Immature natural killer cell (primary cell): Measurements from ENCODE around the gene PABPC1L2B. TPM values are rescaled to one million over a fixed set of nuclear protein-coding genes. Genes with fewer than 3 reads are reported as not detected.
"Not testable (repeated sequence)": the region's sequence is repeated elsewhere in the genome, so short reads cannot be mapped to it uniquely, and the experiment has no call there.

Experiments
- DNase-seq, 3 donors: peaks; one replicate each; pipeline ENCODE4 v3.0.0; 2022; ENCODE audit warnings: mixed read lengths in 1 of 3
- H3K27ac Mint-ChIP-seq, 6 donors: one replicate each; pipeline ENCODE4 v1.8.0; 2020; ENCODE audit warnings: mixed read lengths in 6 of 6, mild to moderate bottlenecking in 5 of 6, inconsistent platforms in 4 of 6, moderate library complexity in 3 of 6
- H3K27me3 Mint-ChIP-seq, 3 donors: one replicate each; pipeline ENCODE4 v1.8.0; 2020 to 2021; ENCODE audit warnings: low read depth in 3 of 3, mild to moderate bottlenecking in 3 of 3, mixed read lengths in 3 of 3, moderate library complexity in 3 of 3, inconsistent platforms in 1 of 3
- H3K36me3 Mint-ChIP-seq, 3 donors: one replicate each; pipeline ENCODE4 v1.8.0; 2020; ENCODE audit warnings: mixed read lengths in 3 of 3, inconsistent platforms in 2 of 3, mild to moderate bottlenecking in 2 of 3
- H3K4me1 Mint-ChIP-seq, 2 donors: one replicate each; pipeline ENCODE4 v1.8.0; 2020; ENCODE audit warnings: inconsistent platforms in 2 of 2, mild to moderate bottlenecking in 2 of 2, mixed read lengths in 2 of 2, moderate library complexity in 1 of 2
- H3K4me3 Mint-ChIP-seq, 5 donors: one replicate each; pipeline ENCODE4 v1.8.0; 2020; ENCODE audit warnings: mild to moderate bottlenecking in 5 of 5, mixed read lengths in 5 of 5, inconsistent platforms in 3 of 5, moderate library complexity in 3 of 5
- H3K9me3 Mint-ChIP-seq, 6 donors: one replicate each; pipeline ENCODE4 v1.8.0; 2020; ENCODE audit warnings: mild to moderate bottlenecking in 6 of 6, mixed read lengths in 6 of 6, inconsistent platforms in 4 of 6, moderate library complexity in 3 of 6
- polyA plus RNA-seq, 3 donors: library from polyadenylated mRNA; unstranded; fragments of 300-500 nt; fragmentation: Illumina TruSeq; gene quantifications; one replicate each; pipeline ENCODE4 v1.2.3, GENCODE V29; 2021

PABPC1L2B gene
- polyA plus RNA-seq = not detected

- not testable (repeated sequence) for H3K4me3 Mint-ChIP-seq, H3K36me3 Mint-ChIP-seq, H3K4me1 Mint-ChIP-seq, H3K27me3 Mint-ChIP-seq, DNase-seq, H3K9me3 Mint-ChIP-seq, H3K27ac Mint-ChIP-seq
Observed at GRCh38 chrX:73002733-73003132, at the start of gene PABPC1L2B. Gene PABPC1L2B (plus strand): TSS chrX:73002939. CDS start chrX:73003643, 704 bp downstream.

DNA sequence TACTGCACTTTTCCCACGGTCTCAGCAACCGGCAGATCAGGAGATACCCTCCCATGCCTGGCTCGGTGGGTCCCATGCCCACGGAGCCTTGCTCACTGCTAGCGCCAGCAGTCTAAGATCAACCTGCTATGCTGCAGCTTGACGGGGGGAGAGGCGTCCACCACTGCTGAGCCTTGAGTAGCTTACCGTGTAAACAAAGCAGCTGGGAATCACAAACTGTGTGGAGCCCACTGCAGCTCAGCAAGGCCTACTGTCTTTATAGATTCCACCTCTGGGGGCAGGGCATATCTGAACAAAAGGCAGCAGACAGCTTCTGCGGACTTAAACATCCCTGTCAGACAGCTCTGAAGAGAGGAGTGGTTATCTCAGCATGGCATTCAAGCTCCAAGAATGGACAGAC, 42.8 kb upstream of the PABPC1L2B start:
- not testable (repeated sequence) for H3K27ac Mint-ChIP-seq, DNase-seq, H3K4me1 Mint-ChIP-seq, H3K36me3 Mint-ChIP-seq, H3K4me3 Mint-ChIP-seq, H3K9me3 Mint-ChIP-seq, H3K27me3 Mint-ChIP-seq

DNA sequence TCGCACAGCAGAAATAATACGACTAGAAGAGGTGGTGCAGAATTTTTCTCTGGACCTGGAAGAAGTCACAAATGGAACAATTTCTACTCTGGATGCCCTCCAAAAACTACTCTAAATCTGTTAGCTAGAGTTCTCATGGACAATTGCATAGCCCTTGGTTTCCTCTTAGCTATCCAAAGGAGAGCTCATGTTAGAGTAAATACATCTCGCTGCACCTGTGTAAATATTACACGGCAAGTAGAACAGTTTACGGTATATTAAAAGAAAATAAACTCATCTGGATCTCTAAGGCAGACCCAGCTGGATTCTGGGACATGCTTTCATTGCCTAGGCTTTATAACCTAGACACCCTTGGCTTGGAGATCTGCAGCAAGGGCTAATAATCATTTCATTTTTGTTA, 30.9 kb upstream of the PABPC1L2B start:
- not testable (repeated sequence) for DNase-seq

DNA sequence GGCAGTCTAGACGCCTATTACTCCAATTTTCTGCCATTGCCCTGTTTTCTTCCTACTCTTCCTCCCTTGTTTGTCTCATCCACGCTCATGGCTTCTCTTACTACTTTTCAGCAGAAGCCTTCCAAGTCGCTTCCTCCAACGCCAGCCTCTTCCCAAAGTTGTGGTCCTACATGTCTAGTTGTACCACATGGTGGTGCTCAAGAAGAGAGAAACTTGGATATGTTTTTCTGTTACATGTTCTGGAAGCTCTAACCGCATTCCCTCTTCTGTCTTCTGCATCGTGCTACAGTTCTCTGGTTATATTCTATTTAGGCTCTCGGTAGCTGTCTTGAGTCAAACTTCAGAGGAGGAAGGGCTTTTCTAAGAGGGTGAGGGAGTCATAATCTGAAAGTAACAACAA, 27.9 kb upstream of the PABPC1L2B start:
- H3K36me3 Mint-ChIP-seq, DNase-seq, H3K9me3 Mint-ChIP-seq, H3K27ac Mint-ChIP-seq, H3K27me3 Mint-ChIP-seq, H3K4me1 Mint-ChIP-seq, H3K4me3 Mint-ChIP-seq: not testable (repeated sequence)

More for the DNA sequence above, 30.9 kb upstream of the PABPC1L2B start:
- H3K27ac Mint-ChIP-seq, H3K4me3 Mint-ChIP-seq, H3K27me3 Mint-ChIP-seq, H3K4me1 Mint-ChIP-seq, H3K36me3 Mint-ChIP-seq, H3K9me3 Mint-ChIP-seq: not testable (repeated sequence)

- not testable (repeated sequence) for H3K4me1 Mint-ChIP-seq, H3K4me3 Mint-ChIP-seq, H3K27me3 Mint-ChIP-seq, DNase-seq, H3K9me3 Mint-ChIP-seq, H3K36me3 Mint-ChIP-seq, H3K27ac Mint-ChIP-seq
Observed at GRCh38 chrX:72980894-72981469, 21.8 kb upstream of the PABPC1L2B start.

DNA sequence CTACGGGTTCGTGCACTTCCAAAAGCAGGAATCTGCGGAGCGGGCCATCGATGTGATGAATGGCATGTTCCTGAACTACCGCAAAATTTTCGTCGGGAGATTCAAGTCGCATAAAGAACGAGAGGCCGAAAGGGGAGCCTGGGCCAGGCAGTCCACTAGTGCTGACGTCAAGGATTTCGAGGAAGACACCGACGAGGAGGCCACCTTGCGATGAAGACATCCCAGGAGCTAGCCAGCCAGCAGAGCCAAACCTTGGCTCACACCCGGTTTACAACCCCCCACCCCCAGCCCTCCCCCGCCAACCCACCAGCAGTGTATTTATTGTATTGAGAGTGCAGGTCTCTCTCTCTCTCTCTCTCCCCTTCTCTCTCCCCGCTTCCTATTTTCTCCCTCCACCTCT, 1.3 kb downstream of the PABPC1L2B start:
- DNase-seq, H3K4me3 Mint-ChIP-seq, H3K27ac Mint-ChIP-seq, H3K9me3 Mint-ChIP-seq, H3K36me3 Mint-ChIP-seq, H3K27me3 Mint-ChIP-seq, H3K4me1 Mint-ChIP-seq: not testable (repeated sequence)

DNA sequence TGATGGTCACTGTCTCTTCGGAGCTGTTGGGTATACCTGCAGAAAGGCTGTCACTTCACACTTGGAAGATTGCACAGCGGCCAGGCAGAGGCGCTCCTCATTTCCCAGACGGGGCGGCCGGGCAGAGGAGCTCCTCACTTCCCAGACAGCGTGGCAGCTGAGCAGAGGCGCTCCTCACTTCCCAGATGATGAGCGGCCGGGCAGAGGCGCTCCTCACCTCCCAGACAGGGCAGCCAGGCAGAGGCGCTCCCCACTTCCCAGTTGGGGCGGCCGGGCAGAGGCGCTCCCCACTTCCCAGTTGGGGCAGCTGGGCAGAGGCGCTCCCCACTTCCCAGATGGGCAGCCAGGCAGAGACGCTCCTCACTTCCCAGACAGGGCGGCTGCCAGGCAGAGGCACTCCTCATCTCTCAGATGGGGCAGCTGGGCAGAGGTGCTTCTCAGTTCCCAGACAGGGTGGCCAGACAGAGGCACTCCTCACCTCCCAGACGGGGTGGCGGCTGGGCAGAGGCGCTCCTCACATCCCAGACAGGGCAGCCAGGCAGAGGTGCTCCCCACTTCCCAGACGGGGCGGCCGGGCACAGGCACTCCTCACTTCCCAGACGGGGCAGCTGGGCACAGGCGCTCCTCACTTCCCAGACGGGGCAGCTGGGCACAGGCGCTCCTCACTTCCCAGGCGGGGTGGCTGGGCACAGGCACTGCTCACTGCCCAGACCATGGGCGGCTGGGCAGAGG, 18.8 kb downstream of the PABPC1L2B start:
- Mint-ChIP-seq H3K27me3 (peaks cover 1 to 8% (median 3%) of the 10 kb centered on the region in 3 donors), H3K9me3 (peaks cover 0 to 5% (median 3%) of the 10 kb centered on the region in 6 donors), H3K36me3 (no peaks in the 10 kb centered on the region), H3K4me1 (no peaks in the 10 kb centered on the region), H3K4me3 (no peak overlapping the region), H3K27ac (no peak overlapping the region)
- no peak for DNase-seq

GRCh38 chrX:73022093-73022445, 19.3 kb downstream of the PABPC1L2B start:
- DNase-seq, H3K4me3 Mint-ChIP-seq, H3K4me1 Mint-ChIP-seq, H3K27ac Mint-ChIP-seq, H3K27me3 Mint-ChIP-seq, H3K9me3 Mint-ChIP-seq, H3K36me3 Mint-ChIP-seq: not testable (repeated sequence)

DNA sequence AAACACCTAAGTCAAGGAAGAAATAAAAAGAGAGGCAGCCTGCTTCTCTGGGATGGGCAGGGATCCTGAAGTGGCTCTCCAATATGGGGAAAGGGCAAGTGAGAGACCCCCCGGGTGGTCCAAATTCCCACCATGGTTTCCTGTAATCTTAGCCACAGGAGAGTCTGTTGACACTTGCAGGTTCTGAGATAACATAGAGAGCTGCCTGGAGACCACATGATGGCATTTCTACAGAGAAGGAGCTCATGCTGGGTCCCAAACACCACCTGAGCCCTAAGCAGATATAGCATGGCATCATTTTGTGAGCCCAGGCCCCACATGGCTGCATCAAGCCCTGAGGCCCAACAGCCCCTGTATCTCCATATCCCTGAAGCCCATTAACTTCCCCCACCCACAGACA, 26.1 kb downstream of the PABPC1L2B start:
- no peaks in the 10 kb centered on the region for H3K4me1 Mint-ChIP-seq
- no peak overlapping the region for H3K4me3 Mint-ChIP-seq
- no peak for DNase-seq
- peaks cover 0 to 8% (median 1%) of the 10 kb centered on the region in 3 donors for H3K27me3 Mint-ChIP-seq
- H3K36me3 Mint-ChIP-seq = no peaks in the 10 kb centered on the region
- H3K27ac Mint-ChIP-seq = no peak overlapping the region
- peaks cover 0 to 7% (median under 1%) of the 10 kb centered on the region in 6 donors for H3K9me3 Mint-ChIP-seq

Other genes starting within 250 kb of the PABPC1L2B start
- not detected for gene DMRTC1B, start 226.0 kb upstream of the PABPC1L2B start, polyA plus RNA-seq
- gene FAM236B, start 220.3 kb upstream of the PABPC1L2B start, polyA plus RNA-seq = not detected
- not detected for gene FAM236D, start 194.7 kb upstream of the PABPC1L2B start, polyA plus RNA-seq
- not detected for gene FAM236C, start 90.3 kb upstream of the PABPC1L2B start, polyA plus RNA-seq
- not detected for gene FAM236A, start 64.7 kb upstream of the PABPC1L2B start, polyA plus RNA-seq
- under 1 TPM in 1 of 3 donors, not detected in 2; 0.82 TPM for gene DMRTC1, start 59.1 kb upstream of the PABPC1L2B start, polyA plus RNA-seq
- gene PABPC1L2A, start 76.6 kb downstream of the PABPC1L2B start, polyA plus RNA-seq = not detected
- gene NAP1L2, start 211.9 kb downstream of the PABPC1L2B start, polyA plus RNA-seq = 1 to 10 TPM in 2 of 3 donors, under 1 TPM in 1; 0.80 to 2.5 (median 2.4) TPM